ENCODE data around the gene GALNT14.
A peak's percentile ranks its signal among the peaks of the same experiment; 100 is the strongest.
"Not testable (repeated sequence)": the region's sequence is repeated elsewhere in the genome, so short reads cannot be mapped to it uniquely, and the experiment has no call there.

The GALNT14 gene

GRCh38 chr2:30933496-30933895 is 204.7 kb downstream of the GALNT14 start:
- DNase-seq = no peak

- no peak for DNase-seq
These were observed 205.4 kb downstream of the GALNT14 start for GRCh38 chr2:30932870-30933269.

GRCh38 chr2:30931841-30932407 is 206.3 kb downstream of the GALNT14 start:
- DNase-seq = no peak

DNA sequence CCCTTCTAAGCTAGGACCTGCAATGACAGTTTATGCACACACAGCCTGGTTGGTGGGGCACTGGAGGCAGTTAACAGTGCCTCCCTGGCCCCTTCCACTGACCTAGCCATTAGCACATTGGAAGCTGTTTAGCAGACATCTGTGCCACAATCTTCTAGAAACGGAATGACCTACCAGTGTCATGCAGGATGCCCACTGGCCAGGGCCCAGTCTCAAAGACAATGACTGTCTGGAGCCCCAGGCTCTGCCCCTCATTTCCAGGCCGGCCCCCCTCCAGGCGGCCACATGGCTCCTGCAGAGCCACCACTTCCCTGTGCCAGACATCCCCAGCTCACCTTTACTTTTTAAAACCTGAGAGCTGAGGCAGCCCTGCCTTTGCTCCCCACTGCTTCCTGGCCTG is 207.5 kb downstream of the GALNT14 start:
- DNase-seq = no peak

GRCh38 chr2:30927465-30928075 is 210.7 kb downstream of the GALNT14 start:
- DNase-seq = no peak

DNA sequence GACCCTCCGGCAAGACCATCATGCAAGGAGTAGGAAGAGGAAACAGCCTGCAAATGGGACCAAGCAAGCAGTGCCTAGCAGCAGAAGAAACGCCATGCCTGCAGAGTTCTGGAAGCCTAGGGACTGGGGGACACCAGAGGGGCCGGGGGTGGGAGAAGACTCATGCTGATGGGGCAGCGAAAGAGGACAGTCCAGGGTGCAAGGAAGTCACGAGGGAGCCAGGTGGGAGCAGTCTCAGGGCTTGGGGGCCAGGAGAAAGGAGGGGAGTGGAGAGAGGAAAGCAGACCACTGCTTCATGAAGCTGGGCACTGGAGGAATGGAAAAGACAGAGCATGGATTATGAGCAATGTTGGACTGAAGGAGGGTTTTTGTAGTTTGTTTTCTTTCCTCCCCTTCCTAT is 211.6 kb downstream of the GALNT14 start:
- DNase-seq = no peak

- DNase-seq = peak; percentile 3
These were observed 214.6 kb downstream of the GALNT14 start for GRCh38 chr2:30923623-30924022.

DNA sequence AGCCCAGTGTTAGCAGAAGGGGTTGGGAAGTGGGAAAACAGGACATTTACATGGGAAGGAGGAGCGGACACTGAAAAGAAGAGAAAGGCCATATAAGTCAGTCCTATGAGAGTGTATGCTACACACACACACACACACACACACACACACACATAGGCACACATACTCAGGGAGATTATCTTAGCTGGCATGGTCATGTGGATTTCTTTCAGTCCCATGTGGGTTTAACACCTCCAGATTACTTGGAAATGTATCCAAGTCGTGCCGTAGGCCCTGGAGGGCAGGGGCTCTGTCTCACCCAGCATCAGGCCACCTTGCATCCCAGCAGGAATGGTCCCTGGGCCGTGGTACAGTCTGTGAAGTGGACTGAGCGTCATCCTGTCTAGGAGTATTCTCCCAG is 217.7 kb downstream of the GALNT14 start:
- DNase-seq = no peak

GRCh38 chr2:30915486-30915885 is 222.8 kb downstream of the GALNT14 start:
- DNase-seq = no peak

DNA sequence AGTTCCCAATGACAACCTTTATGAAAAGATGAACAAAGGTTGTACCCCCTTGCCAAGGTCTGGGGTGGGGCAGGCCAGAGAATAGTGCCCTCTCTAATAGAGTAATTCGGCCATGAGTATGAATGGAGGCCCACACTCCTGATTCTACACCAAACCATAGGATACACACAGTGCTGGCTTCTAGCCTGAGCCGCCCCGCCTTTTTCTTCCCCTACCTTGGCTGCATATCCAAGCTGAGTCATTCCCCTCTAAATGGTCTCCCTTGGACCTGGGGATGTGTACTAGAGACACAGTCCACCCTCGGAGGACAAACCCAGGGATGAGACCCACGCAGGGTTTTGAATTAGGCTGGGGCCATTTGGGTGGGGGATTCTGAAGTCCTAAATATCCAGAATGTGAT is 223.8 kb downstream of the GALNT14 start:
- DNase-seq = no peak

GRCh38 chr2:30912056-30912455 is 226.2 kb downstream of the GALNT14 start:
- no peak for DNase-seq

- no peak for DNase-seq
These were observed 226.9 kb downstream of the GALNT14 start for GRCh38 chr2:30911327-30911726.

DNA sequence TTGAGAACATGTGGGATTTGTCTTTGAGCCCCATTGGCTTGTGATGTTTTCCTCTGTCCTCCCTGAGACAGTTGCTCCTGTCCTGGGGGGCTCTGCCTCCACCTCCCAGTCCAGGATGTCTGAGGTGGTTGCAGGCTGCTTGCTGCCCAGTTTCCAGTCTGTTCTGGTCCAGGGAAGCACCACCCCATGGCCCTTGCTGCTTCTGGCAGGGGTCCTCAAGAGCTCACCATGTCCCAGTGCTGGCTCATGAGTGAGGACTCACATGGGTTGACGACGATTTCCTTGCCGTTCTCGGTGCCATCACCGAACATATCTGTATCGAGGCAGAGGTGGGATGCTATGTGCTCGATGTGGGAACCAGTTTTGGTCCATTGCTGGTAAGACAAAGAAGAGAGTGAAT is 227.6 kb downstream of the GALNT14 start:
- no peak for DNase-seq

DNA sequence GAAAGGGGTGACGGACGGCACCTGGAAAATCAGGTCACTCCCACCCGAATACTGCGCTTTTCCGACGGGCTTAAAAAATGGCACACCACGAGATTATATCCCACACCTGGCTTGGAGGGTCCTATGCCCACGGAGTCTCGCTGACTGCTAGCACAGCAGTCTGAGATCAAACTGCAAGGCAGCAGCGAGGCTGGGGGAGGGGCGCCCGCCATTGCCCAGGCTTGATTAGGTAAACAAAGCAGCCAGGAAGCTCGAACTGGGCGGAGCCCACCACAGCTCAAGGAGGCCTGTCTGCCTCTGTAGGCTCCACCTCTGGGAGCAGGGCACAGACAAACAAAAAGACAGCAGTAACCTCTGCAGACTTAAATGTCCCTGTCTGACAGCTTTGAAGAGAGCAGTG is 233.8 kb downstream of the GALNT14 start:
- not testable (repeated sequence) for DNase-seq

DNA sequence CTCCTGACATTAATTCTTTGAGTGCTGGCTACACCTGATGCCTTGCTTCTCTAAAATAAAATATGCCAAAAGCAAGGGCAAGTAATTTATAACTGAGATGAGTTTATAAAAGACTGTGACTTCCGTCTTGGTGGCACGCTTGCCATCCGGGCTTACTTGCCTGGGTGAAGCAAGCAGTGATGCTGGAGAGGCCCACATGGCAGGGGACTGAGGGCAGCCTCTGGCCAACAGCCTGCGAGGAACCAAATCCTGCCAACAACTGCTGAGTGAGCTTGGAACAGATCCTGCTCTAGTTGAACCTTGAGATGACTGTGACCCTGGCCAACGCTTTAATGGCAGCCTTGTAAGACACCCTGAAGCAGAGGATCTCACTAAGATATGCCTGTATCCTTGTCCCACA is 234.9 kb downstream of the GALNT14 start:
- no peak for DNase-seq

- no peak for DNase-seq
These were observed 237.9 kb downstream of the GALNT14 start for GRCh38 chr2:30900381-30900780.

DNA sequence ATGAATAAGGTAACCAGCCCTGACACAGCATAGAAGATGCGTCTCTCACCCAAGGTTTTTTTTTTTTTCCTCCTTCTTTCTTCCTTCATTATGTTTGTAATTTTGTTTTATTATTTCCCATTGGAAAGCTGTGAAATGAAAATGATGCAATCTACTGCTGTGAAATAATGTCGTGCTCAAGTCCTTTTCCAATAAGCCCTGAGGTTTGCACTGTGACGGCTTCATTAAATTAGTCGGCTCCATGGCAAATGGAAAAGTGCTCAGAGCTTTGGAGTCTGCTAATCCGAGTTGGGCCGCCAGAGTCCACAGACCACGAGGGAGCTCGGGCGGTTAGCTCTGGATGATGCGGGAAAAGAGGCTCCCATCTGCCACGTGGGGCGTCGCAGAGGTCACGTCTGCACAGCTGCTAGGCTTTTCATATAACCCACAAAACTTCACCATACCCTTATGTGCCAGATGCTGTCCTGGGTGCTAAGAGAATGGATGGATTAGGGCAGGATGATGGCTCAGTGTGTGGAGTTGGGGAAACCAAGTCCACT is 238.7 kb downstream of the GALNT14 start:
- DNase-seq = no peak

DNA sequence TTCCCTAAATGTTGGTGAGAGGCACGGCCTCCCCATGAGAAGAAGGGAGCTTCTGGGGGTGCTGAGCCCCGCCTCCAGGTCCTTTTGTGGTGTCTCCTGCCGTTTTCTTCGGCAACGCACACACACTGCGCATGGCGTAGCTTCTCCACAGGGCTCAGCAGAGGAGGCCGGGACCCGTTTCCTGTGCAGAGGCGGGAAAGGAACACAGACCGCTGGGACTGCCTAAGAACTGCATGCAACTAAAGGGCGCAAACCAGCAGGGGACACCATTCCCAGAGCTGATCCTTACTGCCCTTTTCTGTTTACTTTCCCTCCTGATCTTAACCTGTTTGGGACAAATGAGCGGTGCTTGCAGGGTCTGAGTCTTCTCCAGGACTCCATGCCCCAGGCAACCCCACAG is 240.7 kb downstream of the GALNT14 start:
- DNase-seq = no peak

DNA sequence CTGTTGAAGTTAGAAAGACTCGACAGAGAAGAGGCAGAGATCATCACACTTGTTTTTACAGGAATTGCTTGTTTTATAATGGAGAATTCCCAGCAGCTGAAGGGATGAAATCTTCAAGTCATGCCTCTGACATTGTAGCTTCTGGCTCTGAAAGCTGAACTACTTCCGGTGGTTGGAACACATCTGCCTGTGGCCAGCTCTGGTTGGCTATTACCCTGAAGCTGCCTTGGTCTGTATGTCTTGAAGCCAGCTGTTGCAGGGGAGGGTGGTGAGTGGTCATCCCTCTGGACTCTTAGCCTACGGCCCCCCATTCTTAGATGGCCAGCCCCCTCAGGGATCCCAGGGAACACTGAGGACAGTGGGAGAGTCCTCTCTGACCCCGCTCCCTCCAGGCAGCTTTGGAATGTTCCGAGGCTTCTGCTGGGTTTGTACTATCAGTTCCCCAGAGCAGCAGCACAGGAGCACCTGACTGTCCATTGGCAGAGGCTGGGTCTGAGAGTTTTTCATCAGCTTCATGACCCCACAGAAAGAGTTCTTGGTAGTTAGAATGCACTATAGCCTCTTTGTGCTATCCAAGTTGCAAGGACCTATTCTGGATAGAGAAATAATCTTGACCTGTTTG is 243.6 kb downstream of the GALNT14 start:
- DNase-seq = no peak

- no peak for DNase-seq
These were observed 249.3 kb downstream of the GALNT14 start for GRCh38 chr2:30888852-30889409.

DNA sequence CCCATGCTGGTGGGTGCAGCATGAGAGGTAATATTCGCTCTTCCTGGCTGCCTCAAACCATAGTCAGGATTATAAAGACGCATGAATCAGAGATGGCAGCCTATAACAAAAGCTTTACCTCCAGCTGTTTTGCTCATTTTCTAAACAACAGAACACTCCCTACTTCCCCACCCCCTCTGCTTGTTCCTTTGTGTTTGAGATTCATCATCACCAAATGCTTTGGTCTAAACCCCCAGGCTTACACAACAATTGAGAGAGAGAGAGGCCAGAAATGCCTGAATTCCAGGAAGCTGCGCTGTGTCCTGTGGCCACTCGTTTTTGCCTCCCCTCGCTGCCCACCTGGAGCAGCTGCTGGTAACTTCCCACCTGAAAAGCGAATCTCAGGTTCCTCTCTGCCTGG is 252.2 kb downstream of the GALNT14 start:
- no peak for DNase-seq

DNA sequence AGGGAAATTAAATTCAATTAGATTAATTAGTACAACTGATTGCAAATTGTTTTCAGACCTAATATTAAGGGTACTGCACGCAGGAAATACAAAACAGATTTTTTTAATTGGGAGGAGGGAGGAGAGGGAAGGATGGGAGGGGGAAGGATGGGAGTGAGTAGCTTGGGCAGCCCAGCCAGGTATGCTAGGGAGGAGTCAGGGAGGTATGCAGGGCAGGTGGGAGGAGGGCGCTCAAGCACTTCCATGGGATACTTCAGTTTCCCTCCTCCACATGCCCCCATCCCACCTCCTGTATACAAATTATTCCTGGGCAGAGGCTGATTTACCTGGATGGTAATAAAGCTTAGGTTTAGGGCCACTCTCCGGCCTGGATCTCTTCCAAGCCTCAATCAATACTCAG is 254.4 kb downstream of the GALNT14 start:
- no peak for DNase-seq

DNA sequence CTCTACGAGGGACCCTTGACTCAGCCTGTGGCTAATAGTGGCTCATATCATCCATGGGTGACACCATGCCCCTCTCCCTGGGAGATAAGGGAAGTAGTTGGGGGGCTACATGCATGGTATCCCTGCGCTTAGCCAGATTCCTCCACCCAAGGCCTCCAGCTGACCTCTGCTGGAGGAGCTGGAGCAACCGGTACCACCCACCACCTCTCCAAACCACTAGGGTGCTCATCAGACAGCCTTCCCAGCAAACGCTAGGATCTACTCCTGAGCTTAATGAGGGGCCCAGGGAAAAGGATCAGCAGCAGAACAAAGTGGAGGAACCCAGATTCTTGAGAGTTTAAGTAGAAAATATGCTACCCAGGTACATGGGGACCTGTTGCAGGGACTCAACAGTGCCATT is 255.1 kb downstream of the GALNT14 start:
- no peak for DNase-seq

DNA sequence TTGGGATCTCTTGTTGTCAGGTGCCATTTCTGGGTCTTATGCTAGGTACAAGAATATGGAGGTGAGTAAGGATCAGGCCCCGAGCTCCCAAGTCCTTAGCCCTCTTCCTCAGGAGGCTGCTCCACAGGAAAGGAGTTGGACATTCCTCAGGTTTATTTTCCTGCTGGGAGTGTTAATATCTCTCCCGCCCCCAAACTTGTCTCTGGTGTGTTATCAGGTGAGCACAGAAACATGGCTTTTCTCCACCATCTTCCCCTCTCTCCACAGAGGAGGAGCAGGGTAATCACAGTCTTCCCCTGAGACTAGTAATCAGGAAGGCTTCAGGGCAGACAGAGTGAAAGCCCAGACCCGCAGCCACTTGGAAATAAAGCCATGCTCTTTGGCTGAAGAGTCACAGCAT is 257.7 kb downstream of the GALNT14 start:
- no peak for DNase-seq
